ENCODE data around the gene SNTA1.
A peak's percentile ranks its signal among the peaks of the same experiment; 100 is the strongest.
"Not testable (repeated sequence)": the region's sequence is repeated elsewhere in the genome, so short reads cannot be mapped to it uniquely, and the experiment has no call there.

The SNTA1 gene

DNA sequence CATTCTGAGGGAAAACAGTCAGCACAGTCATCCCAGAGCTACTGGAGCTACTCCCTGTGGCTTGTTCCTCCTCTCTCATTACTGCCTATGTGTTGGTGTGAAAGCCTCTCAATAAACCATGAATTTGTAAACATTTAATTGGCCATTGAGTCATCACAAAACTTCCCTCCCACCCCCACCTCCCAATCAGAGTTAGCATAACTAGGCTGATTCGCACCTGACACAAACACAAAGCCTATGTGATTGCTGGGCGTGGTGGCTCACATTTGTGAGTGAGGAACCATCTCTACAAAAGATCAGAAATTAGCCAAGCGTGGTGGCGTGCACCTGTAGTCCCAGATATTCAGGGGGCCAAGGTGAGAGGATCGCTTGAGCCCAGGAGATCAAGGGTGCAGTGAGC lies 17.1 kb upstream of the SNTA1 start:
- H3K27me3 ChIP-seq (ENCODE audit: control insufficient read depth, insufficient read depth, low read length): no peaks in the 10 kb centered on the region
- H3K36me3 ChIP-seq (ENCODE audit: control insufficient read depth, insufficient read depth, low read length): no peaks in the 10 kb centered on the region
- H3K9ac ChIP-seq (ENCODE audit: low read length): no peak overlapping the region
- H3K4me1 ChIP-seq (ENCODE audit: control insufficient read depth, insufficient read depth, low read length): no peaks in the 10 kb centered on the region
- H3K4me3 ChIP-seq (ENCODE audit: low read length): no peak overlapping the region
- H3K9me3 ChIP-seq (ENCODE audit: control insufficient read depth, low read length): no peaks in the 10 kb centered on the region

DNA sequence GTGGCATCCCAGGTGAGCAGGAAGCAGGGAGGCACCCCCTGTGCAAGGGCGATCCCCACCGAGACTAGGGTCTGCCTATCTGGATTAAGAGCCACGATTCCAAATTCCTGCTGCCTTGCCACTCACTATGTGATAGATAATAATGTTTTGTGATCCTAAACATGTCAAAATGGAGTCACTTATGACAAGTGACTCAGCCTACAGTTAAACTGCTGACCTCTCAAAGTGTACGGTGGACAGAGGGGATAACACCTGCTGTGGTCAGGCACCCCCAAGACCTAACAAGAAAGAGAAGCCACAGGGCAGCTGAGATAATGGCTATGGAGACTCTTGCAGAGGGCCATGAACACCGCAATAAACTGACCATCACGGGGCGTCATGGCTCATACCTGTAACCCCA lies 16.0 kb upstream of the SNTA1 start:
- H3K9me3 ChIP-seq (ENCODE audit: control insufficient read depth, low read length): no peaks in the 10 kb centered on the region
- H3K36me3 ChIP-seq (ENCODE audit: control insufficient read depth, insufficient read depth, low read length): no peaks in the 10 kb centered on the region
- no peaks in the 10 kb centered on the region for H3K27me3 ChIP-seq (ENCODE audit: control insufficient read depth, insufficient read depth, low read length)
- no peaks in the 10 kb centered on the region for H3K4me1 ChIP-seq (ENCODE audit: control insufficient read depth, insufficient read depth, low read length)
- H3K9ac ChIP-seq (ENCODE audit: low read length): no peak overlapping the region
- H3K4me3 ChIP-seq (ENCODE audit: low read length): no peak overlapping the region

- not testable (repeated sequence) for H3K4me3 ChIP-seq (ENCODE audit: low read length); H3K9ac ChIP-seq (ENCODE audit: low read length); H3K36me3 ChIP-seq (ENCODE audit: control insufficient read depth, insufficient read depth, low read length); H3K4me1 ChIP-seq (ENCODE audit: control insufficient read depth, insufficient read depth, low read length); H3K9me3 ChIP-seq (ENCODE audit: control insufficient read depth, low read length); H3K27me3 ChIP-seq (ENCODE audit: control insufficient read depth, insufficient read depth, low read length)
These were observed 13.5 kb upstream of the SNTA1 start for GRCh38 chr20:33456916-33457642.

DNA sequence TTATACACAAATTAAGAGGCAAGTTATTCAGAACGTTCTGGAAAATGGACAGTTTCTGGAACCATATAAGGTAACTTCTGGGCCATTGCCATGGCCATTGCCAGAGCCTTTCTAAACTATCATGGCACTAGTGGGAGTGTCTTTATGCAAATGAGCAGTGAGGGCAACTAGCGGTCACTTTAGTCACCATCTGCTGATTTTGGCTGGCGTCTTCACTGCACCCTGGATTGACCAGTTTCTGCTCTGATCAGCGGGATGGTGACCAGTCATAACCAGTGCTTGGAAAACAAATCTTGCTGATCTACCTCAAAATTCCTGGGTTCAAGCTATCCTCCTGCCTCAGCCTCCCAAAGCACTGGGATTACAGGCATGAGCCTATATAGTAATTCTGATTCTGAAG lies 7.3 kb upstream of the SNTA1 start:
- Histone ChIP-seq H3K27me3 (ENCODE audit: control insufficient read depth, insufficient read depth, low read length) (no peaks in the 10 kb centered on the region), H3K4me1 (ENCODE audit: control insufficient read depth, insufficient read depth, low read length) (no peaks in the 10 kb centered on the region), H3K9me3 (ENCODE audit: control insufficient read depth, low read length) (no peaks in the 10 kb centered on the region), H3K4me3 (ENCODE audit: low read length) (no peak overlapping the region), H3K36me3 (ENCODE audit: control insufficient read depth, insufficient read depth, low read length) (no peaks in the 10 kb centered on the region), H3K9ac (ENCODE audit: low read length) (no peak overlapping the region)

- H3K36me3 ChIP-seq (ENCODE audit: control insufficient read depth, insufficient read depth, low read length): no peaks in the 10 kb centered on the region
- H3K4me3 ChIP-seq (ENCODE audit: low read length): no peak overlapping the region
- no peak overlapping the region for H3K9ac ChIP-seq (ENCODE audit: low read length)
- peaks cover 18% of the 10 kb centered on the region for H3K4me1 ChIP-seq (ENCODE audit: control insufficient read depth, insufficient read depth, low read length)
- no peaks in the 10 kb centered on the region for H3K9me3 ChIP-seq (ENCODE audit: control insufficient read depth, low read length)
- no peaks in the 10 kb centered on the region for H3K27me3 ChIP-seq (ENCODE audit: control insufficient read depth, insufficient read depth, low read length)
These were observed 2.5 kb upstream of the SNTA1 start for GRCh38 chr20:33445881-33446625.

DNA sequence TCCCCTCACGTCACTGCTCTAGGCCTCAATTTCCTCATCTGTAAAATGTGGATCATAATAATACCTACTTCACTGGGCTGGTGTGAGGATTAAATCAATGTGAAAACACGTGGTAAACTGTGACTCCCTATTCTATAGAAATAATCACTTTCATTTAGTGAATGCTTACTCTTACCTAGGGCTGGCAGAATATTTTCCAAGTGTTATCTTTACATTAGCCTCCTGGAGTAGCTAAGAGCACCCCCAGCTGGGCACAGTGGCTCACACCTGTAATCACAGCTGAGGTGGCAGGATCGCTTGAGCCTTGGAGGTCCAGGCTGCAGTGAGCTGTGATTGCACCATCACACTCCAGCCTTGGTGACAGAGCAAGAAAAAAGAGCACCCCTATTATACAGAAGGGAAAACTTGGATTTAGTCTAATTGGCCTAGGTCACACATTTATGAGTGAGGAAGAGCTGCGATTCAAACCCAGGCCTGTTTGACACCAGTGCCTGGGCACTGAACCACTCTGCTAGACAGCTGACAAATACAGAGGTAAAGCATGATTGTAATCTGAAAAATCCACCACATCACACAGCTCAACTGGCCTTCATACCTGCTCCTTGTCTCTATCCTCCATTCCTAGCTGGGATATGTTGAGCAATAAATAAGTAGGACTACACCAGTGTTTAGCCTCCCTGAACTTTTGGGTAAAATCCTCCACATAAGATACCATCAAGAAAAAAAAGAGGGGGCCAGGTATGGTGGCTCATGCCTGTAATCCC lies 1.4 kb upstream of the SNTA1 start:
- Histone ChIP-seq H3K27me3 (ENCODE audit: control insufficient read depth, insufficient read depth, low read length) (no peaks in the 10 kb centered on the region), H3K9me3 (ENCODE audit: control insufficient read depth, low read length) (no peaks in the 10 kb centered on the region), H3K36me3 (ENCODE audit: control insufficient read depth, insufficient read depth, low read length) (no peaks in the 10 kb centered on the region), H3K9ac (ENCODE audit: low read length) (no peak overlapping the region), H3K4me1 (ENCODE audit: control insufficient read depth, insufficient read depth, low read length) (peaks cover 18% of the 10 kb centered on the region), H3K4me3 (ENCODE audit: low read length) (no peak overlapping the region)

- H3K9me3 ChIP-seq (ENCODE audit: control insufficient read depth, low read length): no peaks in the 10 kb centered on the region
- H3K27me3 ChIP-seq (ENCODE audit: control insufficient read depth, insufficient read depth, low read length): no peaks in the 10 kb centered on the region
- H3K4me3 ChIP-seq (ENCODE audit: low read length): no peak overlapping the region
- H3K4me1 ChIP-seq (ENCODE audit: control insufficient read depth, insufficient read depth, low read length): peaks cover 18% of the 10 kb centered on the region
- no peaks in the 10 kb centered on the region for H3K36me3 ChIP-seq (ENCODE audit: control insufficient read depth, insufficient read depth, low read length)
- peak overlapping the region; percentile 47 for H3K9ac ChIP-seq (ENCODE audit: low read length)
These were observed 504 bp downstream of the SNTA1 start for GRCh38 chr20:33443006-33443511.

GRCh38 chr20:33442136-33443005 lies 1.2 kb downstream of the SNTA1 start:
- Histone ChIP-seq H3K9me3 (ENCODE audit: control insufficient read depth, low read length) (no peaks in the 10 kb centered on the region), H3K27me3 (ENCODE audit: control insufficient read depth, insufficient read depth, low read length) (no peaks in the 10 kb centered on the region), H3K4me1 (ENCODE audit: control insufficient read depth, insufficient read depth, low read length) (peaks cover 18% of the 10 kb centered on the region), H3K9ac (ENCODE audit: low read length) (peak overlapping the region; percentile 47), H3K4me3 (ENCODE audit: low read length) (no peak overlapping the region), H3K36me3 (ENCODE audit: control insufficient read depth, insufficient read depth, low read length) (no peaks in the 10 kb centered on the region)

- no peaks in the 10 kb centered on the region for H3K27me3 ChIP-seq (ENCODE audit: control insufficient read depth, insufficient read depth, low read length)
- peaks cover 18% of the 10 kb centered on the region for H3K4me1 ChIP-seq (ENCODE audit: control insufficient read depth, insufficient read depth, low read length)
- H3K9me3 ChIP-seq (ENCODE audit: control insufficient read depth, low read length): no peaks in the 10 kb centered on the region
- no peak overlapping the region for H3K9ac ChIP-seq (ENCODE audit: low read length)
- H3K36me3 ChIP-seq (ENCODE audit: control insufficient read depth, insufficient read depth, low read length): no peaks in the 10 kb centered on the region
- no peak overlapping the region for H3K4me3 ChIP-seq (ENCODE audit: low read length)
These were observed 2.2 kb downstream of the SNTA1 start for GRCh38 chr20:33441142-33441955.

- not testable (repeated sequence) for H3K27me3 ChIP-seq (ENCODE audit: control insufficient read depth, insufficient read depth, low read length); H3K36me3 ChIP-seq (ENCODE audit: control insufficient read depth, insufficient read depth, low read length); H3K9ac ChIP-seq (ENCODE audit: low read length); H3K4me3 ChIP-seq (ENCODE audit: low read length); H3K9me3 ChIP-seq (ENCODE audit: control insufficient read depth, low read length)
- H3K4me1 ChIP-seq (ENCODE audit: control insufficient read depth, insufficient read depth, low read length): peaks cover 18% of the 10 kb centered on the region
These were observed 3.0 kb downstream of the SNTA1 start for GRCh38 chr20:33440562-33440961.

DNA sequence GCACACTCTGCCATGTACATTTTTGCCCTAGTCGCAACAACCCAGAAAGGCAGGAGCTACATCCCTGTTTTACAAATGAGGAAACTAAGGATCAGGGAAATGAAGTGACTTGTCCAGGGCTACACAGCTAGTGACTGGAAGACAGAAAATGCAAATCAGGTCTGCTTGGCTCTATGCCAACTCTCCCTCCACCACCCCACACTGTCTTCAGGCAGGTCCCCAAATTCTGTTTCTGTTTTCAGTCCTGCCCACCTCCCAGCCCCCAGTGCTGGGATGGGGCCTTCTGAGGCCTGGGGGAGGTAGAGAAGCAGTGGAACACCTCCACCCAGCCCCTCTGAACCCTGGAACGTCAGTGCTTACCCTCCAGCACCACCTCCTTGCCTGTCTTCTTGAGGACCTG lies 5.1 kb downstream of the SNTA1 start:
- Histone ChIP-seq H3K9me3 (ENCODE audit: control insufficient read depth, low read length) (no peaks in the 10 kb centered on the region), H3K27me3 (ENCODE audit: control insufficient read depth, insufficient read depth, low read length) (no peaks in the 10 kb centered on the region), H3K36me3 (ENCODE audit: control insufficient read depth, insufficient read depth, low read length) (no peaks in the 10 kb centered on the region), H3K4me3 (ENCODE audit: low read length) (no peak overlapping the region), H3K9ac (ENCODE audit: low read length) (no peak overlapping the region), H3K4me1 (ENCODE audit: control insufficient read depth, insufficient read depth, low read length) (peaks cover 15% of the 10 kb centered on the region)
